RWPE2 (cell line): Measurements from ENCODE around the gene TAOK2.
"Not testable (repeated sequence)": the region's sequence is repeated elsewhere in the genome, so short reads cannot be mapped to it uniquely, and the experiment has no call there.

Experiments used
- ATAC-seq: fragments of 200-7000 bp; cut with Tn5 transposase; 3 replicates; pipeline ENCODE4 v1.9.1; 2021; ENCODE audit warnings: low read depth
- DNase-seq: peaks from one replicate; pipeline ENCODE4 v3.0.0-alpha.2; 2020; ENCODE audit warnings: low spot score
- H3K27ac ChIP-seq: fragments of 450-650 bp; 2 replicates; pipeline ENCODE4 v1.5.1; 2017; ENCODE audit warnings: mild to moderate bottlenecking; ENCODE audit not compliant: poor library complexity, severe bottlenecking
- H3K27me3 ChIP-seq: fragments of 250-450 bp; sonication (Bioruptor Pico); 2 replicates; pipeline ENCODE4 v1.5.1; 2021; ENCODE audit warnings: mild to moderate bottlenecking, moderate library complexity; ENCODE audit not compliant: insufficient read depth, poor library complexity, severe bottlenecking
- H3K36me3 ChIP-seq: fragments of 250-450 bp; sonication (Bioruptor Pico); 2 replicates; pipeline ENCODE4 v1.5.1; 2020; ENCODE audit warnings: low read depth, mild to moderate bottlenecking, moderate library complexity
- H3K4me1 ChIP-seq: fragments of 250-450 bp; sonication (Bioruptor Pico); 2 replicates; pipeline ENCODE4 v1.5.1; 2021; ENCODE audit warnings: mild to moderate bottlenecking, moderate library complexity; ENCODE audit not compliant: insufficient read depth, poor library complexity, severe bottlenecking
- H3K4me3 ChIP-seq: fragments of 250-450 bp; sonication (Bioruptor Pico); 2 replicates; pipeline ENCODE4 v1.5.1; 2021; ENCODE audit warnings: mild to moderate bottlenecking, moderate library complexity; ENCODE audit not compliant: severe bottlenecking
- H3K9me3 ChIP-seq: fragments of 250-450 bp; sonication (Bioruptor Pico); 2 replicates; pipeline ENCODE4 v1.5.1; 2021; ENCODE audit warnings: mild to moderate bottlenecking, moderate library complexity; ENCODE audit not compliant: severe bottlenecking
- TF ChIP-seq, protein P1 (sequence below): fragments of 450-650 bp; IDR thresholded peaks from one replicate; pipeline ENCODE4 v1.5.1; 2017; ENCODE audit warnings: mild to moderate bottlenecking, moderate library complexity; ENCODE audit not compliant: poor library complexity, severe bottlenecking

The TAOK2 gene

DNA sequence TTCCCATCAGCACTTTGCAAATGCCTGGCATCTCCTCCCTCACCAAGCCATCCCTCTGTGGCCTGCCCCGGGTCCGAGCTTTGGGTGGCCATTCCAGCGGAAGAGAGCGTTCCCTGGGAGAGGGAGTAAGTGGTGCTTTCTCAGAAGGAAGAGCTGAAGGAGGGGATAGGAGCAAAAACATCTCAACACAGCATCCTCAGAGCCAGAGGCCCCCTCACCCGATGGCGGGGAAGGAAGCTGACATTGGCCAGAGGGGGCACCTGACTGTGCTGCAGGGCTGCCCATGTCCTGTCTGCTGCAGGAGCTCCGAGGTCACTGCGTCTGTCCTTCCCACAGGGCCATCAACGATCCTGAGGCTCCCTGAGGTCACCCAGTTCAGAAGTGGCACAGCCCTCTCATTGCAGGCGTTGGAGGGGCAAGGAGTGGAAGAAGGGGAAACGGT lies 57.8 kb downstream of the TAOK2 start:
- ATAC-seq (no peak), DNase-seq (no peak)
- TF ChIP-seq, protein P1, sequence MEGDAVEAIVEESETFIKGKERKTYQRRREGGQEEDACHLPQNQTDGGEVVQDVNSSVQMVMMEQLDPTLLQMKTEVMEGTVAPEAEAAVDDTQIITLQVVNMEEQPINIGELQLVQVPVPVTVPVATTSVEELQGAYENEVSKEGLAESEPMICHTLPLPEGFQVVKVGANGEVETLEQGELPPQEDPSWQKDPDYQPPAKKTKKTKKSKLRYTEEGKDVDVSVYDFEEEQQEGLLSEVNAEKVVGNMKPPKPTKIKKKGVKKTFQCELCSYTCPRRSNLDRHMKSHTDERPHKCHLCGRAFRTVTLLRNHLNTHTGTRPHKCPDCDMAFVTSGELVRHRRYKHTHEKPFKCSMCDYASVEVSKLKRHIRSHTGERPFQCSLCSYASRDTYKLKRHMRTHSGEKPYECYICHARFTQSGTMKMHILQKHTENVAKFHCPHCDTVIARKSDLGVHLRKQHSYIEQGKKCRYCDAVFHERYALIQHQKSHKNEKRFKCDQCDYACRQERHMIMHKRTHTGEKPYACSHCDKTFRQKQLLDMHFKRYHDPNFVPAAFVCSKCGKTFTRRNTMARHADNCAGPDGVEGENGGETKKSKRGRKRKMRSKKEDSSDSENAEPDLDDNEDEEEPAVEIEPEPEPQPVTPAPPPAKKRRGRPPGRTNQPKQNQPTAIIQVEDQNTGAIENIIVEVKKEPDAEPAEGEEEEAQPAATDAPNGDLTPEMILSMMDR: no peak
- H3K4me1 ChIP-seq: no peaks in the 10 kb centered on the region
- H3K27ac ChIP-seq: no peak overlapping the region
- H3K36me3 ChIP-seq: no peaks in the 10 kb centered on the region
- H3K9me3 ChIP-seq: no peaks in the 10 kb centered on the region
- peaks cover 8% of the 10 kb centered on the region for H3K27me3 ChIP-seq
- H3K4me3 ChIP-seq: no peak overlapping the region

DNA sequence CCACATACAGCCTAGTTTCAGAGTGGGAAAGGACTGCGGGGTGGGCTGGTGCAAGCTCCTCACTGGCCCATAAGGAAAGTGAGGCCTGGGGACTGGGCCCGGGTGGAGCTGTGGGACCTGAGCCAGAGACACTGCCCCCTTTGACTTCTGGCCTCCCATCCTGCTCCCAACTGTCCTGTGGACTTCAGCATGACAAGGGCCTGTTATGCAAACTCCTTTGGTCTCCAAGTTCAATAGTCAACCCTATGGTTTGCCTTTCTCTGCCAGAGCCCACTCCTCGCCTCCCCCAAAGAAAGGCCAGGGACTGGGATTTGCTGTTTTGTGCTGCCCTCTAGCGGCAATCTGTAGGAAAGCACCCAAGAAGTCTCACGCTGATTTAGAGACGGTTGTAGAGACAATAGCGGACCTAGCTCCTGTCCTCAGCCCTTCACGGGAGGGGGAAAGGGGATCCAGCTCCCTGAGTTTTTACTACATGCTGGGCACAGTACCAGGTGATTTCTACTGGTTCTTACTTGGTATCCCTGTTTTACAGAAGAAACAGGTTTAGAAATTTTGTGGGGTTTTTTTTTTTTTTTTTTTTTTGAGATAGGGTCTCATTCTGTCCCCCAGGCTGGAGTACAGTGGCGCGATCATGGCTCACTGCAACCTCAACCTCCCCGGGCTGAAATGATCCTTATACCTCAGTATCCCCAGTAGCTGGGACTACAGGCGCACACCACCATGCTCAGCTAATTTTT lies 58.6 kb downstream of the TAOK2 start:
- ATAC-seq (peak; percentile 41), DNase-seq (no peak)
- Histone ChIP-seq H3K9me3 (no peaks in the 10 kb centered on the region), H3K36me3 (no peaks in the 10 kb centered on the region), H3K4me3 (no peak overlapping the region), H3K27ac (no peak overlapping the region), H3K4me1 (no peaks in the 10 kb centered on the region), H3K27me3 (peaks cover 8% of the 10 kb centered on the region)
- TF ChIP-seq, protein P1: peak; percentile 90

DNA sequence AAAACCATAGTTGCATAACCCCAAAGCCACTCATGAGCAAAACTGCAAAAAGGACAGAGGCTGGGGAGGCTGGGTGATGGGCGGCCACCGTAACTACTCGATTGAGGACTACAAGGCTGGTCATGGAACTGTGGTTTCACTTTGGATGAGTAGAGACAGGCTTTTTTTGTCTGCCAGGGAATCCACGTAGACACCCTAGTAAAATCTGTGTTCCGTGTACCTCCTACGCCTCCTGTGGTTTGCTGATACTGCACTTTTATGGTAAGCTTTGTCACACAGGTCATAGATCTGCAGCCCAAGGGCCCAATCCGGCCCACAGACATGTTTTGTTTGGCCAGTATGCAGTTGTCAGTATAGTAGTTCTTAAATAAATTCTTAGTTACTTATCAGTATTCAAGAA lies 59.6 kb downstream of the TAOK2 start:
- no peak for DNase-seq
- Histone ChIP-seq H3K4me3 (no peak overlapping the region), H3K36me3 (no peaks in the 10 kb centered on the region), H3K9me3 (no peaks in the 10 kb centered on the region), H3K27me3 (peaks cover 8% of the 10 kb centered on the region), H3K27ac (no peak overlapping the region), H3K4me1 (no peaks in the 10 kb centered on the region)
- TF ChIP-seq, protein P1: no peak
- no peak for ATAC-seq

DNA sequence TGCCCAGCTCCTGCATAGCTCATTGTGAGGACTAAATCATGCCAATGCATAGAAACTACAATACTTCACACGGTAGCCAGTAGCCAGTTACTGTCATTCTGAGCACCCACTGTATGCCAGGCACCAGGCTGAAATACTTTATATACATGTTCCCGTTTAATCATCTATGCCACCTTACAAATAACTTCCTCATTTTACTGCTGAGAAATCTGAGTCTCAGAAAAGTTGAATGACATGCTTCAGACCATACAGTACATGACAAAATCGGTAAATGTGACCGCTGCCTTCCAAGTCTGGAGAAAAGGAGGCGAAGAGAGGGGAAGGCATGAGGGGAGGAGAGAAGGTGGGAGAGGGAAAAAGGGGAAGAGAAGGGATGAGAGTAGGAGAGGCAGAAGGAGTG lies 66.6 kb downstream of the TAOK2 start:
- DNase-seq (no peak), ATAC-seq (no peak)
- TF ChIP-seq, protein P1: no peak

DNA sequence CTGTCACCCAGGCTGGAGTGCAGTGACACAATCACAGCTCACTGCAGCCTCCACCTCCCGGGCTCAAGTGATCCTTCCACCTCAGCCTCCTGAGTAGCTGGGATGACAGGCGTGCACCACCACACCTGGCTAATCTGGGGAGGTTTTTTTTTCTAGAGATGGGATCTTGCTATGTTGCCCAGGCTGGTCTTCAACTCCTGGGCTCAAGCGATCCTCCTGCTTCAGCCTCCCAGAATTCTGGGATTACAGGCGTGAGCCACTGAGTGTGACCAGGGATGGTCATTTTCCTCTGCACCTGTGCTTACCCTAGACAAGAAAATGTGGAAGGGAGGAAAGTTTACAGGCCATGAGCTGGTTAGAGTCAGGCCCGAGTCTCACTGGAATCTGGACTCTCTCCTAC lies 67.0 kb downstream of the TAOK2 start:
- H3K4me3 ChIP-seq, H3K9me3 ChIP-seq, H3K4me1 ChIP-seq, ATAC-seq, DNase-seq, H3K36me3 ChIP-seq, H3K27me3 ChIP-seq, H3K27ac ChIP-seq: not testable (repeated sequence)

More for the DNA sequence above, 66.6 kb downstream of the TAOK2 start:
- Histone ChIP-seq H3K27ac (no peak overlapping the region), H3K36me3 (no peaks in the 10 kb centered on the region), H3K27me3 (no peaks in the 10 kb centered on the region), H3K4me3 (no peak overlapping the region), H3K4me1 (no peaks in the 10 kb centered on the region), H3K9me3 (no peaks in the 10 kb centered on the region)
